HG03460 (cell line): ENCODE measurements around the gene CEL.
A peak's percentile ranks its signal among the peaks of the same experiment; 100 is the strongest.
"Not testable (repeated sequence)": the region's sequence is repeated elsewhere in the genome, so short reads cannot be mapped to it uniquely, and the experiment has no call there.

Source experiments
- ATAC-seq: cut with Tn5 transposase; IDR thresholded peaks from one replicate; pipeline ENCODE4 v1.9.1; 2021; ENCODE audit not compliant: unreplicated experiment

Gene CEL

GRCh38 chr9:133061764-133062145, at the start of gene CEL:
CEL (plus strand) TSS chr9:133061981; CDS start chr9:133062003, 22 bp downstream.
- ATAC-seq = not testable (repeated sequence)

GRCh38 chr9:133014696-133015095, 47.1 kb upstream of the CEL start:
- ATAC-seq = no peak

- no peak for ATAC-seq
Measured at GRCh38 chr9:133023117-133023890, 38.5 kb upstream of the CEL start.

- no peak for ATAC-seq
Measured at GRCh38 chr9:133026426-133026825, 35.4 kb upstream of the CEL start.

GRCh38 chr9:133027134-133027533, 34.6 kb upstream of the CEL start:
- ATAC-seq = no peak

- ATAC-seq = no peak
Measured at GRCh38 chr9:133028221-133028620, 33.6 kb upstream of the CEL start.

- ATAC-seq = no peak
Measured at GRCh38 chr9:133029994-133030316, 31.8 kb upstream of the CEL start.

GRCh38 chr9:133030317-133031129, 31.3 kb upstream of the CEL start, which contains the start of gene GTF3C5:
GTF3C5 (plus strand) TSS chr9:133030997; CDS start chr9:133031012, 15 bp downstream.
- ATAC-seq = peak; percentile 94

GRCh38 chr9:133031130-133031422, 30.7 kb upstream of the CEL start:
- no peak for ATAC-seq

- no peak for ATAC-seq
Measured at GRCh38 chr9:133031496-133031911, 30.3 kb upstream of the CEL start.

- no peak for ATAC-seq
Measured at GRCh38 chr9:133032171-133032570, 29.6 kb upstream of the CEL start.

GRCh38 chr9:133035669-133036068, 26.1 kb upstream of the CEL start:
- ATAC-seq = no peak

GRCh38 chr9:133037775-133038515, 23.8 kb upstream of the CEL start:
- no peak for ATAC-seq

GRCh38 chr9:133040892-133041479, 20.8 kb upstream of the CEL start:
- not testable (repeated sequence) for ATAC-seq

GRCh38 chr9:133041958-133042357, 19.8 kb upstream of the CEL start:
- no peak for ATAC-seq

- ATAC-seq = no peak
Measured at GRCh38 chr9:133042676-133043075, 19.1 kb upstream of the CEL start.

GRCh38 chr9:133043449-133044035, 18.2 kb upstream of the CEL start:
- ATAC-seq = no peak

- no peak for ATAC-seq
Measured at GRCh38 chr9:133044125-133044524, 17.7 kb upstream of the CEL start.

- ATAC-seq = no peak
Measured at GRCh38 chr9:133044661-133045060, 17.1 kb upstream of the CEL start.

- no peak for ATAC-seq
Measured at GRCh38 chr9:133045132-133045531, 16.6 kb upstream of the CEL start.
